Measurements from ENCODE around the gene RAD51B.
A peak's percentile ranks its signal among the peaks of the same experiment; 100 is the strongest.
"Not testable (repeated sequence)": the region's sequence is repeated elsewhere in the genome, so short reads cannot be mapped to it uniquely, and the experiment has no call there.

RAD51B gene

DNA sequence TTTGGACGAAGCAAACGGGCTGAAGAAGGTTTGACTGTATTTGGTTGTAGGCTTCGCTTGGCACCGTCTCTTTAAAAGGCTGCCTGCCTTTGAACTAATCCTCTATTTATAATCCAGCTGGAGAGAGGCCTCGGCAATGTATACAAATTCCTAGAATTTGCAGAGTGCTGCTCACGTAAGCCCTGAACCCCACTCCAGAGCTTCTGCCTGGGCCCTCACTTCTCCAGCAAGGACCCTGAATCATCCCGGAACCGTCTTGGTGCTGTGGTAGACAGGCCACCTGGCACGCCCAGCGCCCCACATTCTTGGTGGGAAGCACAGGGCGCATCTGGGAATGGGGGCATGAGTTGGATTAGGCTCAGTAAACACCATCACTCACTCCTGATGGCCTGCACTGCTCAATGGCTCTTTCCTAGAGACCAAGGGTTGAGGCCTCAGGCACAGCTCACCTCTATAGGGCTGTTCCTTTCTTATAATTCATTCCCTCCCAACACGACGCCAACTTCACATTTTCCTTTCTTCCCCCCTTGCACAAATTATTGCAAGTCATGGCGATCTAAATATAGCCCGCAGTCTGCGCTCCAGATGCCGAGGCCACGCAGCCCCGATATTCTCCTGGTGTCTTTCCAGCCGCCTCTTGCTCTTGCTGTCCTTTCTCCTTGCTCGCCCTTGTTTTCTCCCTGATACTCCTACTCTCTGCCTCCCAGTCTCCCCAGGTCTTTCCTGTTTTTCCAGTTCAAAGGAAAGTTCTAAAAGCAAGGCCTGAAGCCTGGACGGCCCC lies 832.3 kb downstream of the RAD51B start:
- DNase-seq, result no peak

DNA sequence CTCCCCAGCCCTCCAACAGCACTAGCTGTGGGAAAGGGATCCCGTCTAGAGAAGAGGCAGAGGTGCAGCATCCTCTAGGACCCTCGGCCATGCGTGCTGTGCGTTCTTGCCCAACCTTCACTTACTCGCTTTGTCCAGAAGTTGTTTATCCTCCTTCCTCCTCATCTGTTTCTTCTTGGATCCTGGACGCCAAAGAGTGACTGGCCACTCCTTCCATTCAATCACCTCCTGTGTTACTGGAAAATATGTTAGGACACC lies 832.8 kb downstream of the RAD51B start:
- no peak for DNase-seq

DNA sequence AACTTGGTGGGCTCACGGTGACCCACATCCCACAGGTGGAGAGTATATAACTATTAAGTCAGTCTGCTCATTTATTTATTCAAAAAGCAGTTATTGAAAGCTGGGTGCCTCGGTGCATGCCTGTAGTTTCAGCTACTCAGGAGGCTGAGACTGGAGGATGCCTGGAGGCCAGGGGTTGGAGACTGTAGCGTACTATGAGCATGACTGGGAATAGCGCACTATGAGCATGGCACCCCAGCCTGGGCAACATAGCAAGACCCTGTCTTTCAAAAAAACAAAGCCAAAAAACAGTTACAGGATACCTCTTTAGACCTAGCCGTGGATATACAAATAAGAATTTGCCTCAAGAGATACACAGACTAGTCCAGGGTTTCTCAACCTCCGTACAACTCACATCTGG lies 833.5 kb downstream of the RAD51B start:
- no peak for DNase-seq

DNA sequence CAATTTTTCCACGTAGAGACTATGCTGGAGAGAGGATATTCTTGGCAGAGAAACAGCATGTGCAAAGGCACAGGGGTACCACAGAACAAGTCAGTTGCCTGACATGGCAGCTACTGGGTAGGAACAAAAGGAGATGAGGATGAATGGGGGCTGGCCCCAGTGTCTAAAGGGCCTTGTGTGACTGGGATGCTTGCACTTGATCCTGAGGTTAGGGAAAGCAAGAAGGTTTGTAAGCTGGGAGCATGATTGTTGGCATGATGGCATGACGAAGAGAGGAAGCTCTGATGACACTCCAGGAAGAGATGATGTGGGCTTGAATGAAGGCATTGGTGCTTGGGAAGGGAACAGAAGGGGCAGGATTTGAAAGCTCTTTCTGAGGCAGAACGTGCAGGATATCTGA lies 834.2 kb downstream of the RAD51B start:
- peak; percentile 18 to 48 for DNase-seq

DNA sequence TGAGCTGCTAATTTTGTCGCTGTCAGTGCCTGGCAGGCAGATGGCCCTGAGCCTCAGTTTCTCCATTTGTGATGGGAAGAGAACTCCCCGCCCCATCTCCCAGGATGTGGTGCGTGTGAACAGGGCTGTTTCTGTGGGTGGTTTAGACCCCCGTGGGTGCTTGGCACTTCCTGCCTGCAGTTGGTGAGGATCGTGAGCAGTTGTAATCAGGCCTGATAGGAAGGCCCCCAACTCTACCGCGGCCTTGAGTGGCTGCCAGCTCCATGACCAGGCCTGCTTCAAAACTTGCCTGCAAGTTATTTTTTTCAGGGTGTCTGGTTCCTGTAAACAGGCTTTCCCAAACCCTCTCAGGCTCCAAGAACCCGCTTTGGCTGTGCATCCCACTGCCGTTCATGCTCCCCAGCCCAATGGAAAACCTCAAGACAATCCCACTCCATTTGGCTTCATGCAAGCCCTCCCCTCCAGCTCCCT lies 834.9 kb downstream of the RAD51B start:
- no peak for DNase-seq

DNA sequence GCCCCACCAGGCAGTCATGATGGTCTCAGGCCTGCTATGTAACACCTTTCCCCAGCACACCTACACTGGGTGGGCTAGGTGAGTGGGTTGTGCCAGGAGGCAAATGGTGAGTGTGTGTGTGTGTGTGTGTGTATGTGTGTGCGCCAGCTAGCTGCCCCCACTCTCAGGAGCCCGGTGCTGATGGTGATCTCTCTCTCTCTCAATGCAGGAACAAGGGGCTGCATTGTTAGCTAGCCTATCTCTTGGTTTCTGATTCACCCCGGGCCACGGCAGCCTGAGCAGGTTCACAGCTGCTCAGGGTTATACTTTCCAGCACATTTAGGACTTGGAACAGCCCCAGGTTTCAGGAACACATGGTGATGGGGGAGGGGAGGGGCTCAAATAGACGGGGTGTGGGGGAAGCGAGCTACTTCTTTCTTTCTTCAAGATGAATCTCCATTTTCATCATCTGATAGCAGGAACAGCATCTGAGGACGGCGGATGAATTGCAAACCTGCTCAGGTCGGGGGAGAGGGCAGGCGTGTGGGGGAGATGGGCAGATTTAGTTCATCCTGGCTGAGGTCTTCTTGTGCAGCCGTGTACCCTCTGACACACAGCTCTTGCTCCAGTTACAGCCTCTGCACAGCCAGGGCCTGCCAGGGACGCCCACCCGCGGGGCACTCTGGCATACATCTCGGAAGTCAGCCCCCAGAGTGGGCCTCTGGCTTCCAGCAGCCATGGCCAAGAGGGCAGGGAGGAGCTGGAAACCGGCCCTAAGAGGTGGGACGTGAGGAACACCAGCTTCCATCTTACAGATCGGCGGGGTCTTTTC lies 835.6 kb downstream of the RAD51B start:
- DNase-seq, result no peak

DNA sequence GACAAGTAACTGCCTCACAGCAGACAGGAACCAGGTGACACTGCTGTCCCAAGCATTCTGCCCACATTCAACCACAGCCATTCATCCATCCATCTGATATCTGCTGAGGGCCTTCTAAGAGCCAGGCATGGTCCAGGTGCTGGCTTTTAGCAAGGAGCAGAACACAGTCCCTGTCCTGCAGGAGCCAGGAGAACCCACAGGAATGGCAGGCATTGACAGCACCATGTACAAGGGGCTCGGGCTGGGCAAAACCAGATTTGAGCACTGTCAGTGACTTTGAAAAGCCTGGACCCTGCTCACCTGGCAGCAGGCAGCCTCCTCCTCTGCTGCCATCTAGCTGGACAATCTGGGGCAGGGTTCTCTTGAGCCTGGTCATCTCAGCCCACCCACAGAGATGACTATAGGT lies 836.3 kb downstream of the RAD51B start:
- no peak for DNase-seq

DNA sequence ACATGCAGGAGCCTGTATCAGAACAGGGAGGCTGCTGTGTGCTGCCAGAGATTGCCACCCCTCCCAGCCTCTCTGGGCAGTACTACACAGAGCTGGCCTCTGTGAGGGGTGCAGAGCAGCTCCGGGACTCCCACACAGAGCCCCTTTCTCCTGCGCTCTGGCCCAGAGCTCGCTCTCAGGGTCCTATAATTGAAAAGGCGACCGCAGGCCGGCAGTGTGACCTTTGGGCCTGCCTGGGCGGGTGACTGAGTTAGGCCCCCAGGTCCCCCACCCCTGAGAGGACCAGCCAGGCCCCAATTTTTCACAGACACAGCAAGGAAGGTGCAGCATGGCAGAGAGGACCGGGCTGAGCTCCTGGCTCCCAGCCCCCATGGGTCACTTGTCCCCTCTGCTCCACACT lies 836.9 kb downstream of the RAD51B start:
- DNase-seq, result no peak

DNA sequence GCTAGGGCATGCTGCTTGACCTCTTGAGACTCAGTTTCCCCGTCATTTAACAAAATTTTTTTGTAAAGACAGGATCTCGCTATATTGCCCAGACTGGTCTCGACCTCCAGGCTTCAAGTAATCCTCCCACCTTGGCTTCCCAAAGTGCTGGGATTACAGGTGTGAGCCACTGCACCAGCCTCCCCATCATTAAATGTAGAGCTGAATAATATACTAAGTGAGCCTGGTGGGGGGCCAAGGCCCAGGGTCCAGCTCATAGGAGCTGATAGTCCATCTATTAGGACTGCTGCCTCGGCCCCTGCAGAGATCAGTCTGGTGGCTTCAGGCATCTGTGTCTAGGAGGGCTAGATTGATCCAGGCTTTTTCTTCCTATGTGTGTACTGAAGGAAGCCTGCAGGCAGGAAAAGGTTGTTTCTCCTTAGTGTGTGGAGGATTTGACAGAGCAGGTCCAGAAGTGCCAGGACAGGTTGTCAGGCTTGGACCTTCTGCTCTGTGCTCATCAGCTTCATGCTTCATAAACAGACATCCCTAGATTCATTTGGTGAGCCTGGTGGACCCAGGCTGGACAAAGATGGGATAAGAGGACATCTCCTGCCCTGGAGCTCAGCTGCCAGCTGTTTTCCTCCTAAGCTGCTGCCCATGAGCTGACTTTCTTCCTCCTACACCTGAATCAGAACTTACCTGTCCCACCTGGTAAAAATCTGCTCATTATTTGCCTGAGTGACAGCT lies 837.9 kb downstream of the RAD51B start:
- DNase-seq, result no peak

DNA sequence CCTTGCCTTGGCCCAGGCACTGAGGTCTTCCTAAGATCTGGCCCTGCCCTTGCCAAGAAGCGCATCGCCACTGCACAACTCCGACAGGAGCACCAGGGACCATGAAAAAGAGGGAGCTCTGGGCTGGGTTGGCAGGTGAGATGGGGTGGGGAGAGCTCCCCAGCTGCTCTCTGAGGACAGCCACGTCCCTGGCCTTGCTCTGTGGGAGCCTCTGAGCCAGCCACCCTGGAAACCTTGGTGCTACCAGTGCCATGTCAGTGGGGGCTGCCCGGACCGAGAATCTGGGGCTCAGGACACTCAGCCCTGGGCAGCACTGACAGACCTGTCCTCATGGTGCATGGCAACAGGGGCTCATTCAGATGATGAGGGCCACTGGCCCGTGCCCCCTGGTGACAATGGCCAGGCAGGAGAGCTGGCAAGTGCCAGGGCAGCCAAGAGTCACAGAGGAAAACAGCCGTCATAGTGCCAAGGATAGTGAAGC lies 838.5 kb downstream of the RAD51B start:
- DNase-seq, result no peak

DNA sequence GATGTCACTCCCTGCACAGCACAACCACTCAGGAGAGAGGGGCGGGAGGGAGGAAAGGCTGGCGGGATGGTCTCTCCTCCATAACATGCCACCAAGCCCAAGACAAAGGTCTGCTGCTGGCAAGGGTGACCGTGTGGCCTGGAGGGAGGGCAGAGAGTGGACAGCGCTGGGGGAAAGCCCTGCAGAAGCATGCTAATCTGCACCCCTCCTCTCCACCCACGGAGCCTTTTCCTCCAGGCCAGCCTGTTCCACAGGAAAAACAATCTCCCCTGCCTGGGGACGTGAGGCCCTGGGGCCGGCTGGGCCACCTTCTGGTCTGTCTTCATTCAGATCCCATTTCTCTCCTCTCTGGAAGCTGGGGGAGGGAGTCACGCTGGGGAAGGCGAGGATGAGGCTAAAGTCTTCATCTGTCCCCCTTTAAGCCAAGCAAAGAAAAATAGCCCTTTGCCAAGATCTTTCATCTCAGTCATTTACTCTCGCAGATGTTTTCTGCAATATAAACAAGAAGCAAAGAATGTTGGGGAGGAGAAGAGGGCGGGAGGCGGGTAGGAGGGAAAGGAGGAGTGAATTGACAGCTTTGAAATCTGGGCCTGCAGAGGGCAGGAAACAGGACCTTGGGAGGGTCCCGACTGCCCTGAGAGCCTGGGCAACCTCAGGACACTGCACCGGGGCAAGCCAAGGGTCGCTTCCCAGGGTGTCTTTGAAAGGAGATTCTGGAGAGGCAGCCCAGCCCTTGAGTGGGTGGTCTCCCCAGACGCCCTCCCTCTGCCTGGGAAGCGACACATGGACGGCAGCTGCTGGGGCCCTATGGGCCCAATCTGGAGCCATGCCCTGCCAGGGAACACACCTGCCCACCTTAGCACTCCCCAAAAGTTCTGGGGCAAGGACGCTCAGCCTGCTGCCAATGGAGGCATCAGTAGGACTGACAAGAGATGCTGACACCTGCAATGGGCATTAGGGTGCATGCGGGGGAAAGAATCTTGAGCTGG lies 839.7 kb downstream of the RAD51B start:
- DNase-seq, result no peak

DNA sequence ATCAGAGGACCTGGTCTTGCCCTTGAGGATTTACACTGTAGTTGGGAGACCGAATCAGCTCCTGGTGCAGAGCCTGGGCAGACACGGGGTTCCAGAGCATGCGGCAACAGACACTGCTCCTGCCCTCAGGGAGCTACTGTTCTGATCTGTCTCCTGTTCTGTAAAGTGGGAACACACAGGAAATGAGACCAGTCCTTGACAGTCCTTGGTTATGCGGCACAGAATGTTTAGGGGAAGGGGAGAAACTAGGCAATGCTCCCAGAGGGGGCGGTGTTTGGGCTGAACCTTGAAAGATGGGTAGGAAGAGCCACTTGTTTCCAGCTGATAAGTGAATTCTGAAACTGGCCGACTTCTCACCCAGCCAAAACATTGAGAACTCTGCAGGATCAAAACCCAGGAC lies 840.9 kb downstream of the RAD51B start:
- DNase-seq, result no peak

DNA sequence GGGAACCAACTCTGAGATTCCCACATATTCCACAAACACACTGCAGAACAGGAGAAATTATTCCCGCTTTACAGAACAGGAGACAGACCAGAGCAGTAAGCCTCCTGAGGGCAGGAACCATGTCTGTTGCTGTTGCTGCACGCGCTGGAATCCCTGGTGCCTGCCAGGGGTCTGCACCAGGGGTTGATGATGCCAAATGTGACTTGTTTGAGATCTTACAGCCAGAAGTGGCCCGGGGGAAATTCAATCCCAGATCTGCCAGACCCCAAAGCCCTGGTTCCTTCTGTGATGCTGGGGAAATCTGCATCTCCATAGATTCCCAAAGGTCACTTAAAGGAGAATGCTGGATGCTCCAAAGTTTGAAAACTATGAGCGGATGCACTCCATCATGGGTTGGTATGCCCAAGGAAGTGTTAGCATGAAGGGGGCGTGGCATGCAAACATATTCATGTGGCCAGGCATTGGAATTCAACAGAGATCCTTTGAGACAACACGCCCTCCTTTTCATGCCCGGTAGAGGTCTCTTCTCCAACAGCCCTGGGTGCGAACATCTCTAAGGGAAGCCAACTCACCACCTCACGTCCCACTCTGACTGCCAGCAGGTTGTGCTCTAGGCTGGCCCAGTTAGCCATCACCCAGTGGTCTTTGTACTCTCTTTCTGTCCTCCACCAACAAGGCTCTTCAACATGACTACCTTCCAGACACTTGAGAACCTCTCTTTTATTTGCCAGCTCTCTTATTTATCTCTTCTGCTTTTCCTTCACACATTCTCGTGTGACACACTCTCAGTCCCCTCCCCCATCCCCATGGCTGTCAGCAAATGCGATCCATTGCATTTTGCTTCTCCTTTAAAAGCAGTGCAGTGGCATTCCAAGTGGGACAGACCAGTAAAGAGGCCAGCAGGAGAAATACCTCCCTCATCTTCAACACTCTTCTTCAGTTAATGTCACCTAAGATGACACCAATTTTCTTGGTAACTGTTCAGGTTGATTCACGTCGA lies 841.9 kb downstream of the RAD51B start:
- no peak for DNase-seq

DNA sequence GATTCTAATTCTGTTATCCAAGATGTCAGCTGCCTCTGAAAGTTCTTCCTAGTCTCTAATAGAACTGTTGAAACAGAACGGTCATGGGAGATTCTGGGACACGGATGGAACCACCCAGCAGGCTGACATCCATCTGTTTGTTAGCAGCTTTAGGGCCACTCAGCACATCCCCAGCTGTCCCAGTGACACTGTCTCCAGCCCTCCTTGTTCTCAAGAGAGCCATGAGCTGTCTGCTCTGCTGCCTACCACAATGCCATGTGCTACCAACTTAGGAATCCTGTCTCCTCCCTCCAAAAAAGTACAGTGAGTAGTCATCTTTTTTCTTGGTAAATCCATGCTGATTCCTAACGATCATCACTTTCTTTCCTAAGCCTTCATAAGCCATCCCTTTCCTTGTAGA lies 842.8 kb downstream of the RAD51B start:
- no peak for DNase-seq

DNA sequence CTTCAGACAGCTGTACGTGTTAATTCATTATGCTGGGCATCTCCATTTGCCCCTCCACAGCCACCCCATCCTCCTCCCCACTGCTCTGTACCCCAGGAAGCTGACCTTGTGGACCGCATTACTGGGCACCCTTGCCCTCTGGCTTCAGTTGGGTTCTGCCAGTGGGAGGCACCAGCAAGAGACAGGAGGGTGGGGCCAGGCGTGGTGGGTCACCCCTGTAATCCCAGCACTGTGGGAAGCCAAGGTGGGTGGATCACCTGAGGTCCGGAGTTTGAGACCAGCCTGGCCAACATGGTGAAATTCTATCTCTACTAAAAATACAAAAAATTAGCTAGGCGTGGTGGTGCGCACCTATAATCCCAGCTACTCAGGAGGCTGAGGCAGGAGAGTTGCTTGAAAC lies 843.2 kb downstream of the RAD51B start:
- DNase-seq, result not testable (repeated sequence)

DNA sequence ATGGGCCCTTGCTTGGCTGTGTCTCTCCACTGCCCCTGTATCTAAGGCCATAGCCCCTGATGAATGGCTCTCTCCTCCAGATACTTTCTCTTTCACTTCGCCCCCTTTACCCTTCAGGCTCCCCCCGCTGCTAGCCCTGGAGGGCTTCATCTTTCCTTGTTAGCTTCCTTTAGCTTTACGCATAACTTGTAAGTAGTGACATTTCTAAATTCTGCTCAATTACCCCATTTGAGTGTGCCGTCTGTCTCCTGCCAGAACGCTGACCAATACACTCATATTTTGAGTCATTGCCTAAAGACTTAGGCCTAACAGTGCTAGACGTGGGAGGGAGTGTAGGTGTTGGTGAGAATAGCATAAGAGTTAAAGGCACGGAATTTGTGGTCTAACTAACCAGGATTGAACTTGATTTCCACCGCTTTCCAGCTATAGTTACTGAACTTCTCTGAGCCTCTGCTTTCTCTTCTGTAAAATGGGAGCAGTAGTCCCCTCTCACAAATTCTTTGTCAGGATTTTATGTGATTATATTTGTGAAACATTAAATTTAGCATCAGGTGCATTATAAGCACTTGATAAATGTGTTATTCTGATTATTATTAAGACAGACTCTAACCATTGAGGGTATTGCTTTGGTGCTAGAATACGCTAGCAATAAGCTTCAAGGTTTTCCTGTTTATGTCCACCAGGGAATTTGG lies 844.0 kb downstream of the RAD51B start:
- DNase-seq, result peak; percentile 73 to 94

DNA sequence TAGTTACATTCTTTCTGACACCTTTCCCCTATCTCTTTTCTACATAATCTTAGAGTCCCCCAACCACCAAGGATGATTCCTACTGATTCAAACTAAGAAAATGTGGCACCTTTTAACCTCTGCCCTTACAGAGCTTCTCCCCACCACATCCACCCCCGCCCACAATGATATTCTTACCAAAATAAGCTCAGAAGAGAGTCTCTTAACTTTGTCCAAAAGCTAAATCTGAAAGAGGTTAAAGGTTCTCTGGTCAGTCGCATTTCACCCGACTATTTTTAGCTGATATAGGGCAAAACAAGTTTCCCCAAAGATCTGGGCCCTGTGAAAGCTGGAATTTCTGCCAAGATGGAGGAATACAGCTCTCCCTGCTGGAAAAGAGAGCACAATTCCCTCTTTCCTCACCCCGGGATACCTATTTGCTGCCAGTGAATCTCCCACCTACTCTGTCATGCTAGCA lies 844.7 kb downstream of the RAD51B start:
- peak in 1 of 2 donors; percentile 17 for DNase-seq

DNA sequence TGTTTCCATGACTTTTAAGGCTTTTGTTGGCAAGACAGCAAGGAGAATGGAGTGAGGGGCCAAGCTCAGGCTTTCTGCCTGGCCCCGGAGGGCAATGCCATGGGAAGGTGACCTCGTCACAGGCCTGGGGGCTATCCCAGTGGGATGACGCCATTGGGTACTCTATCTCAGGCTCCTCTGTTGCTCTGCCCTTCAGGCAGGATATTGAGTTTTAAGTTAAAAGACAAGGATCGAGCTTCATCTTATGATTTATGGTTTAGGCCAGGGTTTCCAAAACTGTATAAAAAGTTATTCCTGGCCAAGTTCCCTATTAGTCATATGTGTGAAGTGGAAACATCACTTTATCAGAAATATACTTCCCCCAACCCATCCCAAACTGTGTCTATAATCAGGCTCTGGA lies 845.6 kb downstream of the RAD51B start:
- DNase-seq, result no peak

DNA sequence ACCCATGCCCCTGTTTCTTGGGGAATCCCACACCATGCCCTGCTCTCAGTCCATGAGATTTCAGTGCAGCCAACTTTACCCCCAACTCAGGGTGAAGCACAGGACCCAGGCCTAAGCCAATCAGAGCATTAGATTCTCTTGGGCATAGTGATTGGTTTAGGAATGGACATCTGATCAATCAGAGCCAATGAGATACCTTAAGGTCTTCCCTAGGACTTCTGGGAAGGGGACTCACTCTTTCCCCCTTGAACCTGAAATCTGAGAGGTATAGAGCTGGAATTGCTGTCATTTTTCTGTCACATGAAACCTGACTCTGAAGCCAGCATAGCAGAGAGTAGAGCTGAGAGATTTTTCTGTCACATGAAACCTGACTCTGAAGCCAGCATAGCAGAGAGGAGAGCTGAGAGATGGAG lies 846.2 kb downstream of the RAD51B start:
- no peak for DNase-seq

DNA sequence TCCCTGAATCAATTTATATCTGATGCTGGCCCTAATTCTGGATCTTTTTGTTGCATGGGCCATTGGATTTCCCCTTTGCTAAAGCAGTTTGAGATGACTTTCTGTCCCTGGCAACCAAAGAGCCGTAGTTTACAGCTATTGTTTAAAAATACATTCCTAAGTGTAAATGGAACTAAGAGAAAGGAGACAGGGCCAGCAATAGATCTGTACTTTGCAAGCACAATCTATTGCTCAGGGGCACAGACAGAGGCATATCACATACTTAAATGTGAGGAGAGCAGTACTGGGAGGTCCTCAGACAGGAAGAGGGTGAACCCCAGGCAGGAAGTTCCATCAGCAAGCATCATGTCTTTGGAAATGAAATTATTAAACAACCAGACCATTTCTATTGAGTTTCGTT lies 846.7 kb downstream of the RAD51B start:
- no peak for DNase-seq

Data from inflammatory macrophage (primary cell).